HepG2 (cell line): ENCODE data around the gene TAMALIN. TPM values are rescaled to one million over a fixed set of nuclear protein-coding genes. Genes with fewer than 3 reads are reported as not detected.
A peak's percentile ranks its signal among the peaks of the same experiment; 100 is the strongest.

Experiments used
- HNRNPLL ChIP-seq: fragments of 200-400 bp; formaldehyde crosslinking; IDR thresholded peaks from 2 replicates; pipeline ENCODE4 v1.6.1; 2017; ENCODE audit warnings: mild to moderate bottlenecking, low read depth, low read length; ENCODE audit not compliant: poor library complexity, severe bottlenecking
- ISL2 ChIP-seq: sonication (generic); formaldehyde crosslinking; IDR thresholded peaks from 2 replicates; pipeline ENCODE4 v1.5.0; 2020; ENCODE audit warnings: missing genetic modification reagents
- KDM4B ChIP-seq: sonication (generic); formaldehyde crosslinking; IDR thresholded peaks from 2 replicates; pipeline ENCODE4 v1.4.0; 2020; ENCODE audit warnings: missing genetic modification reagents
- LCORL ChIP-seq, 2 experiments: fragments of 450-650 bp in 1 of 2; sonication (generic) in 1 of 2; formaldehyde crosslinking in 1 of 2; IDR thresholded peaks; 2 replicates each; pipeline versions ENCODE4 v1.5.0 to v1.6.1; 2017 to 2020; ENCODE audit warnings: antibody characterized with exemption in 1 of 2, missing genetic modification reagents in 1 of 2
- MXI1 ChIP-seq: IDR thresholded peaks from 3 replicates; pipeline ENCODE4 v1.6.1; 2012; ENCODE audit warnings: low read depth, low read length, inconsistent platforms, borderline replicate concordance
- NAIF1 ChIP-seq: sonication (generic); formaldehyde crosslinking; IDR thresholded peaks from 2 replicates; pipeline ENCODE4 v1.5.0; 2020; ENCODE audit warnings: mild to moderate bottlenecking, missing genetic modification reagents, borderline replicate concordance
- NFKBIZ ChIP-seq: IDR thresholded peaks from 2 replicates; pipeline ENCODE4 v1.6.1; 2018; ENCODE audit warnings: missing genetic modification reagents, missing compliant biosample characterization
- NONO ChIP-seq, 2 experiments: fragments of 450-650 bp in 1 of 2; sonication (generic) in 1 of 2; formaldehyde crosslinking in 1 of 2; IDR thresholded peaks in 1 of 2; conservative IDR thresholded peaks in 1 of 2; 2 replicates each; pipeline versions ENCODE4 v1.6.1 to v1.8.0; 2017 to 2022; ENCODE audit warnings: mild to moderate bottlenecking in 1 of 2, missing genetic modification reagents in 1 of 2, moderate library complexity in 1 of 2
- RFXAP ChIP-seq: sonication (generic); formaldehyde crosslinking; IDR thresholded peaks from 2 replicates; pipeline ENCODE4 v1.4.0; 2020; ENCODE audit warnings: missing genetic modification reagents, borderline replicate concordance
- RXRA ChIP-seq: sonication (generic); formaldehyde crosslinking; IDR thresholded peaks from 2 replicates; pipeline ENCODE4 v1.5.1; 2020; ENCODE audit warnings: missing genetic modification reagents
- SIN3A ChIP-seq: IDR thresholded peaks from 2 replicates; pipeline ENCODE4 v1.6.1; 2011; ENCODE audit warnings: low read depth, mild to moderate bottlenecking, control low read depth, low read length, borderline replicate concordance
- SNAI1 ChIP-seq: sonication (generic); formaldehyde crosslinking; IDR thresholded peaks from 2 replicates; pipeline ENCODE4 v1.5.0; 2020; ENCODE audit warnings: mild to moderate bottlenecking, missing genetic modification reagents, borderline replicate concordance
- SOX13 ChIP-seq, 3 experiments: fragments of 450-650 bp in 1 of 3; sonication (generic) in 1 of 3; formaldehyde crosslinking in 1 of 3; IDR thresholded peaks in 2 of 3; conservative IDR thresholded peaks in 1 of 3; 2 replicates each; pipeline versions ENCODE4 v1.5.0 to v1.6.1; 2016 to 2020; ENCODE audit warnings: antibody characterized with exemption in 1 of 3, mild to moderate bottlenecking in 1 of 3, missing compliant biosample characterization in 1 of 3, missing genetic modification reagents in 1 of 3, moderate library complexity in 1 of 3
- THAP11 ChIP-seq: IDR thresholded peaks from 2 replicates; pipeline ENCODE4 v1.6.1; 2016; ENCODE audit warnings: missing biosample characterization, missing genetic modification reagents
- TOPORS ChIP-seq: sonication (generic); formaldehyde crosslinking; IDR thresholded peaks from 2 replicates; pipeline ENCODE4 v1.8.0; 2023; ENCODE audit warnings: mild to moderate bottlenecking, missing genetic modification reagents
- UBTF ChIP-seq: sonication (generic); formaldehyde crosslinking; IDR thresholded peaks from 2 replicates; pipeline ENCODE4 v1.4.0; 2020; ENCODE audit warnings: mild to moderate bottlenecking, missing genetic modification reagents
- ZNF124 ChIP-seq: sonication (generic); formaldehyde crosslinking; IDR thresholded peaks from 2 replicates; pipeline ENCODE4 v1.4.0; 2020; ENCODE audit warnings: missing genetic modification reagents
- ZNF317 ChIP-seq: sonication (generic); formaldehyde crosslinking; IDR thresholded peaks from 2 replicates; pipeline ENCODE4 v1.5.0; 2020; ENCODE audit warnings: mild to moderate bottlenecking, missing genetic modification reagents
- ZNF331 ChIP-seq: sonication (generic); formaldehyde crosslinking; IDR thresholded peaks from 2 replicates; pipeline ENCODE4 v1.4.0; 2020; ENCODE audit warnings: missing genetic modification reagents
- ZNF644 ChIP-seq: IDR thresholded peaks from 2 replicates; pipeline ENCODE4 v1.6.1; 2016; ENCODE audit warnings: low read depth
- ZNF773 ChIP-seq: sonication (generic); formaldehyde crosslinking; IDR thresholded peaks from 2 replicates; pipeline ENCODE4 v1.4.0; 2020; ENCODE audit warnings: missing genetic modification reagents, borderline replicate concordance
- polyA plus RNA-seq, 8 experiments: library from polyadenylated mRNA; depleted of rRNA in 3 of 8; stranded (reverse) in 7 of 8; unstranded in 1 of 8; fragments of >200 nt; fragmentation: Illumina TruSeq in 4 of 8; extraction: Trizol in 4 of 8; gene quantifications; 2 replicates each; pipeline versions ENCODE4 v1.2.1 to v1.2.3, GENCODE V29; 2011 to 2016; ENCODE audit warnings: low read depth in 4 of 8, missing spikeins in 1 of 8, mixed read lengths in 1 of 8; ENCODE audit not compliant: insufficient read depth in 1 of 8
- total RNA-seq, 5 experiments: library from RNA; depleted of rRNA; stranded (reverse); fragments of >200 nt; fragmentation: Illumina TruSeq; extraction: Trizol; gene quantifications; 2 replicates each; pipeline ENCODE4 v1.2.3, GENCODE V29; 2016; ENCODE audit warnings: low read depth in 1 of 5
- TF ChIP-seq, protein P1 (sequence below), 2 experiments: sonication (generic) in 1 of 2; formaldehyde crosslinking in 1 of 2; IDR thresholded peaks; 2 replicates each; pipeline versions ENCODE4 v1.4.0 to v1.6.1; 2018 to 2020; ENCODE audit warnings: missing genetic modification reagents in 2 of 2, borderline replicate concordance in 1 of 2, low read depth in 1 of 2, mild to moderate bottlenecking in 1 of 2, missing biosample characterization in 1 of 2
- TF ChIP-seq, protein P2 (sequence below), 2 experiments: fragments of 450-650 bp in 1 of 2; sonication (generic) in 1 of 2; formaldehyde crosslinking; IDR thresholded peaks; 2 replicates each; pipeline versions ENCODE4 v1.5.0 to v1.8.0; 2020 to 2022; ENCODE audit warnings: mild to moderate bottlenecking in 1 of 2, missing genetic modification reagents in 1 of 2

The TAMALIN gene
- total and polyA plus RNA-seq, 2 of the 13 experiments (the other 11 are each of a cell fraction or from before 2014, with no cell fraction given): 2.9 to 10.9 TPM

GRCh38 chr12:52061470-52062166 is 54.9 kb downstream of the TAMALIN start (continued):
- TF ChIP-seq ZNF331 (CRISPR knock-in tag) (0 out of 2 replicates have a peak, but pooled peaks have one; percentile 23), THAP11 (0 out of 2 replicates have a peak, but pooled peaks have one; percentile 33), TOPORS (CRISPR knock-in tag) (no peak), MXI1 (0 out of 3 replicates have a peak, but pooled peaks have one; percentile 10), RFXAP (CRISPR knock-in tag) (peak; percentile 59; the same call in 1 of the 2 replicates), LCORL (IDR thresholded peaks at IDR 0.05) (no peak), LCORL (CRISPR knock-in tag; IDR thresholded peaks at IDR 0.05) (0 out of 2 replicates have a peak, but pooled peaks have one; percentile 27), NONO (IDR thresholded peaks at IDR 0.05) (no peak), NONO (CRISPR knock-in tag; conservative IDR thresholded peaks at IDR 0.05) (peak; percentile 43; the same call in 1 of the 2 replicates), SOX13 (IDR thresholded peaks at IDR 0.05) (peak; percentile 65; the same call in 1 of the 2 replicates), SOX13 (CRISPR knock-in tag; conservative IDR thresholded peaks at IDR 0.05 in 1 of 2, IDR thresholded peaks at IDR 0.05 in 1 of 2) (peak in 1 of 2 experiments; percentile 88; a peak in 2 of 4 replicates), NFKBIZ (no peak), NAIF1 (no peak), ZNF317 (CRISPR knock-in tag) (peak; percentile 94), ZNF124 (CRISPR knock-in tag) (0 out of 2 replicates have a peak, but pooled peaks have one; percentile 25), ZNF644 (CRISPR knock-in tag) (peak; percentile 76), UBTF (0 out of 2 replicates have a peak, but pooled peaks have one; percentile 28), SIN3A (no peak), RXRA (peak; percentile 48; the same call in 1 of the 2 replicates), KDM4B (no peak), HNRNPLL (peak; percentile 20), SNAI1 (CRISPR knock-in tag) (no peak), ZNF773 (CRISPR knock-in tag) (no peak), ISL2 (0 out of 2 replicates have a peak, but pooled peaks have one; percentile 50)
- TF ChIP-seq, protein P1, sequence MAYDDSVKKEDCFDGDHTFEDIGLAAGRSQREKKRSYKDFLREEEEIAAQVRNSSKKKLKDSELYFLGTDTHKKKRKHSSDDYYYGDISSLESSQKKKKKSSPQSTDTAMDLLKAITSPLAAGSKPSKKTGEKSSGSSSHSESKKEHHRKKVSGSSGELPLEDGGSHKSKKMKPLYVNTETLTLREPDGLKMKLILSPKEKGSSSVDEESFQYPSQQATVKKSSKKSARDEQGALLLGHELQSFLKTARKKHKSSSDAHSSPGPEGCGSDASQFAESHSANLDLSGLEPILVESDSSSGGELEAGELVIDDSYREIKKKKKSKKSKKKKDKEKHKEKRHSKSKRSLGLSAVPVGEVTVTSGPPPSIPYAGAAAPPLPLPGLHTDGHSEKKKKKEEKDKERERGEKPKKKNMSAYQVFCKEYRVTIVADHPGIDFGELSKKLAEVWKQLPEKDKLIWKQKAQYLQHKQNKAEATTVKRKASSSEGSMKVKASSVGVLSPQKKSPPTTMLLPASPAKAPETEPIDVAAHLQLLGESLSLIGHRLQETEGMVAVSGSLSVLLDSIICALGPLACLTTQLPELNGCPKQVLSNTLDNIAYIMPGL (CRISPR knock-in tag; IDR thresholded peaks at IDR 0.05; ENCODE audit: borderline replicate concordance in 1 of 2, low read depth in 1 of 2): 0 out of 4 replicates have a peak, but pooled peaks of 1 of the 2 experiments have one; percentile 19
- TF ChIP-seq, protein P2, sequence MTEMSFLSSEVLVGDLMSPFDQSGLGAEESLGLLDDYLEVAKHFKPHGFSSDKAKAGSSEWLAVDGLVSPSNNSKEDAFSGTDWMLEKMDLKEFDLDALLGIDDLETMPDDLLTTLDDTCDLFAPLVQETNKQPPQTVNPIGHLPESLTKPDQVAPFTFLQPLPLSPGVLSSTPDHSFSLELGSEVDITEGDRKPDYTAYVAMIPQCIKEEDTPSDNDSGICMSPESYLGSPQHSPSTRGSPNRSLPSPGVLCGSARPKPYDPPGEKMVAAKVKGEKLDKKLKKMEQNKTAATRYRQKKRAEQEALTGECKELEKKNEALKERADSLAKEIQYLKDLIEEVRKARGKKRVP (CRISPR knock-in tag; IDR thresholded peaks at IDR 0.05): no peak
